K562 (cell line): ENCODE measurements around the gene RAB31. TPM values are rescaled to one million over a fixed set of nuclear protein-coding genes. Genes with fewer than 3 reads are reported as not detected.

ENCODE experiments used
- CBFB ChIP-seq: sonication (generic); formaldehyde crosslinking; IDR thresholded peaks from 2 replicates; pipeline ENCODE4 v1.4.0; 2020; ENCODE audit warnings: mild to moderate bottlenecking, missing genetic modification reagents
- ELF1 ChIP-seq: fragments of 200-800 bp; sonication (Bioruptor generic); IDR thresholded peaks from 2 replicates; pipeline ENCODE4 v1.6.1; 2016; ENCODE audit warnings: missing genetic modification characterization, missing compliant biosample characterization
- ETV5 ChIP-seq: sonication (generic); formaldehyde crosslinking; IDR thresholded peaks from 2 replicates; pipeline ENCODE4 v1.4.0; 2020; ENCODE audit warnings: low read depth, mild to moderate bottlenecking, missing genetic modification reagents
- FOXO4 ChIP-seq: fragments of 450-650 bp; formaldehyde crosslinking; IDR thresholded peaks from 2 replicates; pipeline ENCODE4 v1.4.0; 2020; ENCODE audit warnings: mild to moderate bottlenecking, moderate library complexity
- KDM1A ChIP-seq, 2 experiments: fragments of 450-650 bp; IDR thresholded peaks; 2 replicates each; pipeline ENCODE4 v1.6.1; 2016; ENCODE audit warnings: mild to moderate bottlenecking in 2 of 2
- LEF1 ChIP-seq: fragments of 450-650 bp; IDR thresholded peaks from 2 replicates; pipeline ENCODE4 v1.6.1; 2016; ENCODE audit warnings: mild to moderate bottlenecking
- MAFK ChIP-seq: IDR thresholded peaks from 2 replicates; pipeline ENCODE4 v1.6.1; 2011; ENCODE audit warnings: low read length, improper control_type of control experiment
- MLLT1 ChIP-seq, 2 experiments: fragments of 450-650 bp; IDR thresholded peaks; 2 replicates each; pipeline ENCODE4 v1.6.1; 2016
- POLR2AphosphoS2 ChIP-seq: IDR thresholded peaks from 2 replicates; pipeline ENCODE4 v1.6.1; 2012; ENCODE audit warnings: low read length, improper control_type of control experiment
- RBBP5 ChIP-seq: fragments of 200-600 bp; sonication (generic); IDR thresholded peaks from 2 replicates; pipeline ENCODE4 v1.6.1; 2012; ENCODE audit warnings: borderline replicate concordance, mild to moderate bottlenecking, low read length, control low read depth, inconsistent platforms; ENCODE audit not compliant: insufficient read depth, poor library complexity, severe bottlenecking
- SMARCA4 ChIP-seq: fragments of 450-650 bp; IDR thresholded peaks from 2 replicates; pipeline ENCODE4 v1.6.1; 2016
- TARDBP ChIP-seq: fragments of 450-650 bp; IDR thresholded peaks from 2 replicates; pipeline ENCODE4 v1.6.1; 2016
- TCF3 ChIP-seq: sonication (generic); formaldehyde crosslinking; IDR thresholded peaks from 2 replicates; pipeline ENCODE4 v1.4.0; 2020; ENCODE audit warnings: mild to moderate bottlenecking, missing genetic modification reagents
- TFAP4 ChIP-seq: sonication (generic); formaldehyde crosslinking; IDR thresholded peaks from 2 replicates; pipeline ENCODE4 v1.8.0; 2022; ENCODE audit warnings: missing genetic modification reagents, mild to moderate bottlenecking, moderate library complexity, borderline replicate concordance
- TOE1 ChIP-seq, 2 experiments: fragments of 450-650 bp in 1 of 2; sonication (generic) in 1 of 2; formaldehyde crosslinking in 1 of 2; IDR thresholded peaks; 2 replicates each; pipeline versions ENCODE4 v1.7.1 to v1.8.0; 2016 to 2022; ENCODE audit warnings: borderline replicate concordance in 2 of 2, mild to moderate bottlenecking in 2 of 2, antibody characterized with exemption in 1 of 2, inconsistent platforms in 1 of 2, low read depth in 1 of 2, missing genetic modification reagents in 1 of 2, moderate library complexity in 1 of 2
- ZBTB26 ChIP-seq: fragments of 450-650 bp; formaldehyde crosslinking; IDR thresholded peaks from 2 replicates; pipeline ENCODE4 v1.4.0; 2022; ENCODE audit warnings: missing genetic modification characterization
- ZBTB5 ChIP-seq: fragments of 450-650 bp; IDR thresholded peaks from 2 replicates; pipeline ENCODE4 v1.6.1; 2017; ENCODE audit warnings: antibody characterized with exemption
- ZNF184 ChIP-seq: sonication (generic); formaldehyde crosslinking; IDR thresholded peaks from 2 replicates; pipeline ENCODE4 v1.5.0; 2020; ENCODE audit warnings: missing genetic modification reagents
- ZNF224 ChIP-seq: sonication (generic); formaldehyde crosslinking; IDR thresholded peaks from 2 replicates; pipeline ENCODE4 v1.8.0; 2022; ENCODE audit warnings: mild to moderate bottlenecking, missing genetic modification reagents
- ZNF24 ChIP-seq: fragments of 450-650 bp; IDR thresholded peaks from 2 replicates; pipeline ENCODE4 v1.6.1; 2016
- ZNF316 ChIP-seq: fragments of 450-650 bp; IDR thresholded peaks from 2 replicates; pipeline ENCODE4 v1.6.1; 2016
- ZNF507 ChIP-seq: conservative IDR thresholded peaks from 2 replicates; pipeline ENCODE4 v1.6.1; 2017; ENCODE audit warnings: missing genetic modification characterization, missing compliant biosample characterization
- ZNF77 ChIP-seq: fragments of 250-450 bp; sonication (Bioruptor Pico); IDR thresholded peaks from 2 replicates; pipeline ENCODE4 v1.5.0; 2020
- polyA plus RNA-seq, 8 experiments: library from polyadenylated mRNA; depleted of rRNA in 4 of 8; stranded (reverse) in 5 of 8; unstranded in 3 of 8; fragments of >200 nt; fragmentation: Nextera tagmentation in 2 of 8; fragmentation: Illumina TruSeq in 1 of 8; extraction: Ambion mirVana in 2 of 8; extraction: Trizol in 1 of 8; gene quantifications; 2 replicates each; pipeline versions ENCODE4 v1.2.1 to v1.2.3, GENCODE V29; 2011 to 2014; ENCODE audit warnings: inconsistent platforms in 1 of 8, missing spikeins in 1 of 8
- total RNA-seq, 7 experiments: library from RNA; depleted of rRNA in 6 of 7; stranded (reverse); fragments of >200 nt in 6 of 7; fragmentation: Illumina TruSeq in 2 of 7; extraction: Trizol in 2 of 7; gene quantifications; 2 replicates each; pipeline versions ENCODE4 v1.2.1 to v1.2.3, GENCODE V29; 2011 to 2021; ENCODE audit warnings: low replicate concordance in 1 of 7

RAB31 gene
- total and polyA plus RNA-seq, 9 of the 15 experiments (the other 6 are each of a cell fraction or from before 2014, with no cell fraction given): 20.7 to 70.4 (median 41.3) TPM

GRCh38 chr18:9803063-9803697, 95.1 kb downstream of the RAB31 start (continued):
- TF ChIP-seq CBFB (peak; percentile 78; the same call in 1 of the 2 replicates), KDM1A (IDR thresholded peaks at IDR 0.05) (peak; percentile 96 to 98), SMARCA4 (peak; percentile 100), TOE1 (IDR thresholded peaks at IDR 0.05; ENCODE audit: borderline replicate concordance) (peak; percentile 75), TOE1 (CRISPR knock-in tag; IDR thresholded peaks at IDR 0.05; ENCODE audit: borderline replicate concordance, low read depth) (no peak), ZNF507 (tag) (no peak), TFAP4 (no peak; the same call in 1 of the 2 replicates), LEF1 (peak; percentile 99), ETV5 (CRISPR knock-in tag) (peak; percentile 88), ZNF224 (CRISPR knock-in tag) (no peak), ZNF77 (no peak), ZBTB26 (CRISPR knock-in tag) (no peak), ZBTB5 (peak; percentile 37), POLR2AphosphoS2 (no peak), RBBP5 (no peak), ZNF184 (CRISPR knock-in tag) (no peak), ELF1 (tag) (no peak; the same call in 1 of the 2 replicates), FOXO4 (no peak), MLLT1 (IDR thresholded peaks at IDR 0.05) (peak; percentile 19 to 79; a peak in 3 of 4 replicates), TARDBP (peak; percentile 97; the same call in 1 of the 2 replicates), TCF3 (CRISPR knock-in tag) (peak; percentile 100), MAFK (peak; percentile 76), ZNF316 (peak; percentile 92), ZNF24 (peak; percentile 88)
